H1 (cell line): ENCODE results near the gene CLDN12. TPM values are rescaled to one million over a fixed set of nuclear protein-coding genes. Genes with fewer than 3 reads are reported as not detected.

Experiments
- CTCF ChIA-PET: fragments of 300-600 bp; sonication (Branson Sonifier 250); formaldehyde crosslinking; loops from one replicate; lab custom pipeline; 2021; ENCODE audit not compliant: partially characterized antibody; lab: Charles Lee
- POLR2A ChIA-PET: fragments of 300-600 bp; sonication (Branson Sonifier 250); formaldehyde crosslinking; loops from one replicate; lab custom pipeline; 2021; ENCODE audit warnings: inconsistent platforms; ENCODE audit not compliant: partially characterized antibody; lab: Charles Lee
- DNase-seq, 2 experiments: peaks; one replicate each; pipeline versions ENCODE4 v3.0.0 to v3.0.0-alpha.2; 2010 to 2022; ENCODE audit warnings: low spot score in 2 of 2, low read depth in 1 of 2, mixed read lengths in 1 of 2
- FAIRE-seq: peaks from 2 replicates; lab custom pipeline; 2011; peaks lifted over from hg19 to GRCh38; lab: Jason Lieb, UNC
- H2AFZ ChIP-seq: 2 replicates; pipeline ENCODE4 v1.8.1; 2012; ENCODE audit warnings: low read length, inconsistent platforms
- H2AK5ac ChIP-seq: 2 replicates; pipeline ENCODE4 v1.6.1; 2013; ENCODE audit warnings: low read depth, low read length
- H2BK120ac ChIP-seq: replicated peaks from 2 replicates; pipeline ENCODE3; 2013; ENCODE audit warnings: low read depth, low read length, inconsistent platforms
- H2BK12ac ChIP-seq: 2 replicates; pipeline ENCODE4 v1.6.1; 2013; ENCODE audit warnings: low read depth, low read length
- H2BK15ac ChIP-seq: 2 replicates; pipeline ENCODE4 v1.6.1; 2013; ENCODE audit warnings: low read length
- H2BK20ac ChIP-seq: 2 replicates; pipeline ENCODE4 v1.6.1; 2013; ENCODE audit warnings: low read length
- H2BK5ac ChIP-seq: 2 replicates; pipeline ENCODE4 v1.6.1; 2013; ENCODE audit warnings: low read depth, low read length
- H3K14ac ChIP-seq: 2 replicates; pipeline ENCODE4 v1.6.1; 2013; ENCODE audit warnings: inconsistent platforms; ENCODE audit not compliant: insufficient read length
- H3K18ac ChIP-seq: 2 replicates; pipeline ENCODE4 v1.6.1; 2013; ENCODE audit warnings: low read length; ENCODE audit errors: extremely low read depth
- H3K23ac ChIP-seq: 2 replicates; pipeline ENCODE4 v1.6.1; 2013; ENCODE audit warnings: inconsistent platforms; ENCODE audit not compliant: insufficient read length
- H3K23me2 ChIP-seq: 2 replicates; pipeline ENCODE4 v1.6.1; 2013; ENCODE audit warnings: low read depth, low read length
- H3K27ac ChIP-seq: 2 replicates; pipeline ENCODE4 v1.6.1; 2011; ENCODE audit warnings: low read depth, low read length, inconsistent platforms
- H3K27me3 ChIP-seq, 4 experiments: replicated peaks in 1 of 4; 1 replicate in 1 of 4; 2 replicates in 3 of 4; pipeline versions ENCODE4 v1.6.1 to v1.8.1; 2011 to 2013; ENCODE audit warnings: low read length in 3 of 4, mild to moderate bottlenecking in 3 of 4, inconsistent platforms in 2 of 4, mixed read lengths in 2 of 4, moderate library complexity in 1 of 4; ENCODE audit not compliant: control insufficient read depth in 3 of 4, insufficient read depth in 3 of 4; ENCODE audit errors: extremely low read depth in 1 of 4
- H3K36me3 ChIP-seq, 4 experiments: 2 replicates each; pipeline versions ENCODE4 v1.6.1 to v1.8.1; 2011 to 2013; ENCODE audit warnings: mild to moderate bottlenecking in 4 of 4, low read length in 3 of 4, moderate library complexity in 2 of 4, control low read depth in 1 of 4, inconsistent platforms in 1 of 4; ENCODE audit not compliant: insufficient read depth in 4 of 4, control insufficient read depth in 2 of 4
- H3K4ac ChIP-seq: replicated peaks from 2 replicates; pipeline ENCODE3; 2013; ENCODE audit warnings: low read length, low read depth, mixed read lengths, inconsistent platforms; ENCODE audit not compliant: insufficient read length
- H3K4me1 ChIP-seq, 4 experiments: replicated peaks in 1 of 4; 1 replicate in 1 of 4; 2 replicates in 3 of 4; pipeline versions ENCODE4 v1.6.1 to v1.8.1; 2011 to 2013; ENCODE audit warnings: low read length in 3 of 4, inconsistent platforms in 2 of 4, mixed read lengths in 1 of 4; ENCODE audit not compliant: insufficient read depth in 4 of 4, control insufficient read depth in 3 of 4
- H3K4me2 ChIP-seq, 2 experiments: 2 replicates each; pipeline versions ENCODE4 v1.6.1 to v1.8.1; 2011 to 2013; ENCODE audit warnings: low read depth in 2 of 2, low read length in 2 of 2, control low read depth in 1 of 2, inconsistent platforms in 1 of 2, mild to moderate bottlenecking in 1 of 2; ENCODE audit not compliant: insufficient read depth in 1 of 2
- H3K4me3 ChIP-seq, 4 experiments: fragments of 200-600, 300-600 bp in 1 of 4; sonication (generic), shearing (Covaris generic), sonication (Bioruptor Twin) in 1 of 4; 2 replicates each; pipeline versions ENCODE4 v1.5.1 to v1.8.1; 2011 to 2016; ENCODE audit warnings: low read length in 4 of 4, low read depth in 3 of 4, control low read depth in 2 of 4, inconsistent platforms in 2 of 4, mild to moderate bottlenecking in 2 of 4, mixed read lengths in 1 of 4, moderate library complexity in 1 of 4; ENCODE audit not compliant: insufficient read depth in 2 of 4; ENCODE audit errors: extremely low read depth in 1 of 4
- H3K56ac ChIP-seq: replicated peaks from 2 replicates; pipeline ENCODE3; 2013; ENCODE audit warnings: low read depth, mild to moderate bottlenecking, mixed read lengths, low read length, inconsistent platforms; ENCODE audit not compliant: insufficient read length
- H3K79me1 ChIP-seq: 2 replicates; pipeline ENCODE4 v1.6.1; 2013; ENCODE audit warnings: low read depth, low read length, control low read depth
- H3K79me2 ChIP-seq, 2 experiments: 2 replicates each; pipeline versions ENCODE4 v1.6.1 to v1.8.1; 2012 to 2013; ENCODE audit warnings: low read length in 2 of 2, mild to moderate bottlenecking in 2 of 2, inconsistent platforms in 1 of 2; ENCODE audit not compliant: insufficient read depth in 2 of 2, control insufficient read depth in 1 of 2
- H3K9ac ChIP-seq, 4 experiments: replicated peaks in 1 of 4; 1 replicate in 1 of 4; 2 replicates in 3 of 4; pipeline versions ENCODE4 v1.6.1 to v1.8.1; 2011 to 2013; ENCODE audit warnings: low read depth in 3 of 4, low read length in 3 of 4, control low read depth in 2 of 4, mild to moderate bottlenecking in 2 of 4, moderate library complexity in 2 of 4, inconsistent platforms in 1 of 4; ENCODE audit errors: extremely low read depth in 1 of 4
- H3K9me3 ChIP-seq, 2 experiments: 2 replicates each; pipeline versions ENCODE4 v1.6.1 to v1.8.1; 2012 to 2013; ENCODE audit warnings: mild to moderate bottlenecking in 2 of 2, moderate library complexity in 2 of 2, control low read depth in 1 of 2, inconsistent platforms in 1 of 2, low read depth in 1 of 2, low read length in 1 of 2, mixed read lengths in 1 of 2; ENCODE audit not compliant: insufficient read depth in 2 of 2
- H4K20me1 ChIP-seq, 2 experiments: replicated peaks in 1 of 2; 2 replicates each; pipeline versions ENCODE3 to v1.8.1; 2011 to 2013; ENCODE audit warnings: inconsistent platforms in 2 of 2, low read length in 2 of 2, mild to moderate bottlenecking in 1 of 2; ENCODE audit not compliant: insufficient read depth in 2 of 2, control insufficient read depth in 1 of 2
- H4K5ac ChIP-seq: 2 replicates; pipeline ENCODE4 v1.6.1; 2013; ENCODE audit warnings: low read length, low read depth, mixed read lengths, inconsistent platforms; ENCODE audit not compliant: insufficient read length
- H4K8ac ChIP-seq: 2 replicates; pipeline ENCODE4 v1.8.0; 2013; ENCODE audit warnings: mild to moderate bottlenecking, moderate library complexity, low read length, inconsistent platforms; ENCODE audit not compliant: insufficient read depth; ENCODE audit errors: extremely low read depth
- H4K91ac ChIP-seq: replicated peaks from 2 replicates; pipeline ENCODE3; 2013; ENCODE audit warnings: low read length, mixed read lengths, inconsistent platforms; ENCODE audit not compliant: insufficient read length
- GABPA ChIP-seq: IDR thresholded peaks from 2 replicates; pipeline ENCODE4 v1.6.1; 2011; ENCODE audit warnings: mild to moderate bottlenecking, low read length, moderate library complexity, borderline replicate concordance; ENCODE audit not compliant: insufficient read depth
- JUN ChIP-seq: IDR thresholded peaks from 2 replicates; pipeline ENCODE4 v1.6.1; 2011; ENCODE audit warnings: low read depth, mild to moderate bottlenecking, improper control_type of control experiment, low read length
- RAD21 ChIP-seq, 2 experiments: IDR thresholded peaks in 1 of 2; conservative IDR thresholded peaks in 1 of 2; 2 replicates each; pipeline ENCODE4 v1.6.1; 2011; ENCODE audit warnings: low read depth in 2 of 2, low read length in 2 of 2, improper control_type of control experiment in 1 of 2, inconsistent platforms in 1 of 2, mild to moderate bottlenecking in 1 of 2, moderate library complexity in 1 of 2
- WGBS, 2 experiments: shearing (Covaris generic) in 1 of 2; methylation state at CpG; one replicate each; pipeline versions ENCODE4 v1.1.6 to v1.1.7; 2013 to 2015; ENCODE audit warnings: low lambda C conversion rate in 2 of 2, mixed read lengths in 2 of 2, inconsistent platforms in 1 of 2, low coverage in 1 of 2, missing lambda C conversion rate in 1 of 2; ENCODE audit not compliant: insufficient replicate concordance in 2 of 2, insufficient coverage in 1 of 2, insufficient read length in 1 of 2; ENCODE audit errors: extremely low coverage in 1 of 2, missing lambda C conversion rate in 1 of 2; 5-methylcytosine and 5-hydroxymethylcytosine counted together
- polyA plus RNA-seq, 7 experiments: library from polyadenylated mRNA; depleted of rRNA in 3 of 7; stranded (reverse) in 5 of 7; unstranded in 2 of 7; fragments of >200 nt in 5 of 7; fragments of 200-250 nt in 2 of 7; gene quantifications; 1 replicate in 5 of 7; 2 replicates in 1 of 7; 4 replicates in 1 of 7; pipeline versions ENCODE4 v1.2.1 to v1.2.3, GENCODE V29; 2011 to 2013; ENCODE audit warnings: missing spikeins in 2 of 7, mixed read lengths in 2 of 7
- total RNA-seq: library from RNA; stranded (reverse); fragmentation: NEBNext Ultra II Directional; extraction: Animal tissue kit (Norgen Biotek cat#: 25700); gene quantifications from 2 replicates; pipeline ENCODE4 v1.2.1, GENCODE V29; 2021

CLDN12 gene
- total and polyA plus RNA-seq, 2 of the 8 experiments (the other 6 are each of a cell fraction or from before 2014, with no cell fraction given) = 49.2 to 127 TPM

GRCh38 chr7:90383422-90383821 lies 19.8 kb upstream of the CLDN12 start:
- Histone ChIP-seq H3K36me3 (peaks cover 0 to 30% (median 16%) of the 10 kb centered on the region in 4 experiments; a peak in 6 of 8 replicates), H2BK5ac (no peak overlapping the region), H3K4ac (no peak overlapping the region), H3K79me1 (no peaks in the 10 kb centered on the region), H2BK12ac (no peak overlapping the region), H2AFZ (no peak overlapping the region), H3K56ac (no peak overlapping the region), H2BK20ac (no peak overlapping the region), H3K4me3 (no peak overlapping the region), H3K79me2 (no peaks in the 10 kb centered on the region), H3K23ac (no peak overlapping the region), H3K9ac (no peak overlapping the region), H4K91ac (no peak overlapping the region), H4K5ac (no peak overlapping the region), H3K27ac (no peak overlapping the region), H3K23me2 (no peaks in the 10 kb centered on the region), H4K20me1 (no peaks in the 10 kb centered on the region), H4K8ac (no peak overlapping the region), H2BK15ac (no peak overlapping the region), H3K9me3 (no peaks in the 10 kb centered on the region), H3K27me3 (no peaks in the 10 kb centered on the region), H2BK120ac (no peak overlapping the region)
- ChIA-PET POLR2A (no interaction called here), CTCF (interaction anchor here (0.5 kb wide), 1 partner anchor 300 kb away, joined by 3 read pairs; no protein-coding TSS in a partner anchor)
- WGBS, 2 experiments = 86% methylated on average over 1 of the region's 1 CpG; no CpG with 5 or more reads in 1 of the 2 experiments
- DNase-seq = no peak
- TF ChIP-seq GABPA (no peak), JUN (no peak), RAD21 (IDR thresholded peaks at IDR 0.05 in 1 of 2, conservative IDR thresholded peaks at IDR 0.05 in 1 of 2; ENCODE audit: low read depth in 2 of 2, low read length in 2 of 2) (no peak)
- TF ChIP-seq, all 59 proteins: peak for 0
- Histone ChIP-seq H3K14ac (no peak overlapping the region), H3K4me1 (no peaks in the 10 kb centered on the region), H3K18ac (no peak overlapping the region), H3K4me2 (no peak overlapping the region), H2AK5ac (no peak overlapping the region)
- no peak for FAIRE-seq
